ENCODE measurements around the gene ANKRD60. TPM values are rescaled to one million over a fixed set of nuclear protein-coding genes. Genes with fewer than 3 reads are reported as not detected.

ANKRD60 gene
- total and polyA plus RNA-seq, 2 donors (not counting 1 experiment from before 2014, with no cell fraction given), result not detected

DNA sequence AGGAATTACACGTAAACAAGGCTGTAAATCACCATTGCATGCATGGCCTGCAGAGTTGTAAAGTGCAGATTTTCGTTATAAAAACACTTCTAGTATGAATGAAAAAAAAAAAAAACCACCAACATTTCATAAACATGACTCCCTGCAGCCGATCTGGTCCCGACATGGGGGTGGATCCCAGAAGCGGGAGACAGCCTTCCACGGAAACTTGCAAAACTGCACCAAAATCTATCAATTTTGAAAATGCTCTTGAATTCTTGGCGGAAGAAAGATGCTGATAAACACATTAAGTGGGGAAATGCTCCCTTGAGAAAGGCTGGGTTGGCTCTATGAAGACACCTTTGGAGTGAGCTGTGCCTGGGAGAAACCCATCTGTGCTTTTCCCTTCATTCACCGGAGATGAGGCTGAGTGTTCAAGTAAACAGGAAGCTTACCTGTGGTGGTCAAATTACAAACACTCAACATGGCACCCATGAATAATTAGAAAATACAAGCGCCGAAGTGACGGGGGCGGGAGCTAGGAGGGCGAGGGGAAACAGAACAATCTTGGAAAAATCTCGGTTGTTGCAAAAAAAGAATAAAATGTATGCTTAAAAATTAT, 845 bp upstream of the ANKRD60 start:
- no peak for TF ChIP-seq EZH2 (IDR thresholded peaks at IDR 0.05; ENCODE audit: low read length, missing control alignments)
- TF ChIP-seq, protein P1, sequence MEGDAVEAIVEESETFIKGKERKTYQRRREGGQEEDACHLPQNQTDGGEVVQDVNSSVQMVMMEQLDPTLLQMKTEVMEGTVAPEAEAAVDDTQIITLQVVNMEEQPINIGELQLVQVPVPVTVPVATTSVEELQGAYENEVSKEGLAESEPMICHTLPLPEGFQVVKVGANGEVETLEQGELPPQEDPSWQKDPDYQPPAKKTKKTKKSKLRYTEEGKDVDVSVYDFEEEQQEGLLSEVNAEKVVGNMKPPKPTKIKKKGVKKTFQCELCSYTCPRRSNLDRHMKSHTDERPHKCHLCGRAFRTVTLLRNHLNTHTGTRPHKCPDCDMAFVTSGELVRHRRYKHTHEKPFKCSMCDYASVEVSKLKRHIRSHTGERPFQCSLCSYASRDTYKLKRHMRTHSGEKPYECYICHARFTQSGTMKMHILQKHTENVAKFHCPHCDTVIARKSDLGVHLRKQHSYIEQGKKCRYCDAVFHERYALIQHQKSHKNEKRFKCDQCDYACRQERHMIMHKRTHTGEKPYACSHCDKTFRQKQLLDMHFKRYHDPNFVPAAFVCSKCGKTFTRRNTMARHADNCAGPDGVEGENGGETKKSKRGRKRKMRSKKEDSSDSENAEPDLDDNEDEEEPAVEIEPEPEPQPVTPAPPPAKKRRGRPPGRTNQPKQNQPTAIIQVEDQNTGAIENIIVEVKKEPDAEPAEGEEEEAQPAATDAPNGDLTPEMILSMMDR (conservative IDR thresholded peaks at IDR 0.05 in 1 of 2, IDR thresholded peaks at IDR 0.05 in 1 of 2; ENCODE audit: low read depth in 1 of 2, low read length in 2 of 2), result no peak
- H3K9me3 ChIP-seq (ENCODE audit: control insufficient read depth, insufficient read depth, low read depth, low read length), result no peaks in the 10 kb centered on the region
- no peaks in the 10 kb centered on the region for H3K36me3 ChIP-seq (ENCODE audit: control insufficient read depth, insufficient read depth, low read length)
- H3K4me2 ChIP-seq (ENCODE audit: extremely low read depth, insufficient read depth, low read length), result no peak overlapping the region
- peaks cover 27% of the 10 kb centered on the region for H3K27me3 ChIP-seq (ENCODE audit: control insufficient read depth, insufficient read depth, low read length)
- H3K9ac ChIP-seq (ENCODE audit: insufficient read depth, low read length), result no peak overlapping the region
- H4K20me1 ChIP-seq (ENCODE audit: control insufficient read depth, extremely low read depth, insufficient read depth, low read length), result no peaks in the 10 kb centered on the region
- peak overlapping the region in 2 of 4 experiments; percentile 27 to 55 for H3K4me3 ChIP-seq (replicated peaks in 1 of 4; ENCODE audit: control extremely low read depth in 1 of 4, insufficient read depth in 1 of 4, low read depth in 3 of 4, low read length in 4 of 4)
- DNase-seq (ENCODE audit: low read depth in 2 of 2), result peak; percentile 17 to 56
- no peak overlapping the region for H2AFZ ChIP-seq (ENCODE audit: low read length)
- H3K79me2 ChIP-seq (ENCODE audit: control insufficient read depth, insufficient read depth, low read length), result no peaks in the 10 kb centered on the region
- no peaks in the 10 kb centered on the region for H3K4me1 ChIP-seq (ENCODE audit: control insufficient read depth, extremely low read depth, insufficient read depth, low read length)
- no peak overlapping the region for H3K27ac ChIP-seq (ENCODE audit: insufficient read depth, low read length)

- H3K4me1 ChIP-seq (ENCODE audit: control insufficient read depth, extremely low read depth, insufficient read depth, low read length), result no peaks in the 10 kb centered on the region
- H3K9me3 ChIP-seq (ENCODE audit: control insufficient read depth, insufficient read depth, low read depth, low read length), result no peaks in the 10 kb centered on the region
- no peaks in the 10 kb centered on the region for H3K36me3 ChIP-seq (ENCODE audit: control insufficient read depth, insufficient read depth, low read length)
- no peak overlapping the region for H3K9ac ChIP-seq (ENCODE audit: insufficient read depth, low read length)
- H3K4me3 ChIP-seq (replicated peaks in 1 of 4; ENCODE audit: control extremely low read depth in 1 of 4, insufficient read depth in 1 of 4, low read depth in 3 of 4, low read length in 4 of 4), result no peak overlapping the region
- H3K27ac ChIP-seq (ENCODE audit: insufficient read depth, low read length), result no peak overlapping the region
- no peak overlapping the region for H2AFZ ChIP-seq (ENCODE audit: low read length)
- peak in 1 of 2 donors; percentile 19 for DNase-seq (ENCODE audit: low read depth in 2 of 2)
- no peaks in the 10 kb centered on the region for H4K20me1 ChIP-seq (ENCODE audit: control insufficient read depth, extremely low read depth, insufficient read depth, low read length)
- TF ChIP-seq, protein P1 (conservative IDR thresholded peaks at IDR 0.05 in 1 of 2, IDR thresholded peaks at IDR 0.05 in 1 of 2; ENCODE audit: low read depth in 1 of 2, low read length in 2 of 2), result no peak
- TF ChIP-seq EZH2 (IDR thresholded peaks at IDR 0.05; ENCODE audit: low read length, missing control alignments), result peak; percentile 95
- peaks cover 31% of the 10 kb centered on the region for H3K27me3 ChIP-seq (ENCODE audit: control insufficient read depth, insufficient read depth, low read length)
- H3K4me2 ChIP-seq (ENCODE audit: extremely low read depth, insufficient read depth, low read length), result no peak overlapping the region
- H3K79me2 ChIP-seq (ENCODE audit: control insufficient read depth, insufficient read depth, low read length), result no peaks in the 10 kb centered on the region
Observed at GRCh38 chr20:58228103-58228483, 360 bp downstream of the ANKRD60 start.

GRCh38 chr20:58227391-58228102, 906 bp downstream of the ANKRD60 start:
- Histone ChIP-seq H3K27me3 (ENCODE audit: control insufficient read depth, insufficient read depth, low read length) (peaks cover 31% of the 10 kb centered on the region), H3K4me1 (ENCODE audit: control insufficient read depth, extremely low read depth, insufficient read depth, low read length) (no peaks in the 10 kb centered on the region), H3K9ac (ENCODE audit: insufficient read depth, low read length) (no peak overlapping the region), H3K79me2 (ENCODE audit: control insufficient read depth, insufficient read depth, low read length) (no peaks in the 10 kb centered on the region), H3K36me3 (ENCODE audit: control insufficient read depth, insufficient read depth, low read length) (no peaks in the 10 kb centered on the region), H3K9me3 (ENCODE audit: control insufficient read depth, insufficient read depth, low read depth, low read length) (no peaks in the 10 kb centered on the region), H3K4me3 (replicated peaks in 1 of 4; ENCODE audit: control extremely low read depth in 1 of 4, insufficient read depth in 1 of 4, low read depth in 3 of 4, low read length in 4 of 4) (no peak overlapping the region), H2AFZ (ENCODE audit: low read length) (no peak overlapping the region), H4K20me1 (ENCODE audit: control insufficient read depth, extremely low read depth, insufficient read depth, low read length) (no peaks in the 10 kb centered on the region), H3K4me2 (ENCODE audit: extremely low read depth, insufficient read depth, low read length) (no peak overlapping the region), H3K27ac (ENCODE audit: insufficient read depth, low read length) (no peak overlapping the region)
- no peak for DNase-seq (ENCODE audit: low read depth in 2 of 2)
- TF ChIP-seq, protein P1 (conservative IDR thresholded peaks at IDR 0.05 in 1 of 2, IDR thresholded peaks at IDR 0.05 in 1 of 2; ENCODE audit: low read depth in 1 of 2, low read length in 2 of 2), result no peak
- no peak for TF ChIP-seq EZH2 (IDR thresholded peaks at IDR 0.05; ENCODE audit: low read length, missing control alignments)

Measured in fibroblast of lung (primary cell).